GM21390 (cell line): Measurements from ENCODE around the gene NR1H2.

Experiments
- ATAC-seq: cut with Tn5 transposase; IDR thresholded peaks from one replicate; pipeline ENCODE4 v1.9.1; 2021; ENCODE audit not compliant: unreplicated experiment

Gene NR1H2

DNA sequence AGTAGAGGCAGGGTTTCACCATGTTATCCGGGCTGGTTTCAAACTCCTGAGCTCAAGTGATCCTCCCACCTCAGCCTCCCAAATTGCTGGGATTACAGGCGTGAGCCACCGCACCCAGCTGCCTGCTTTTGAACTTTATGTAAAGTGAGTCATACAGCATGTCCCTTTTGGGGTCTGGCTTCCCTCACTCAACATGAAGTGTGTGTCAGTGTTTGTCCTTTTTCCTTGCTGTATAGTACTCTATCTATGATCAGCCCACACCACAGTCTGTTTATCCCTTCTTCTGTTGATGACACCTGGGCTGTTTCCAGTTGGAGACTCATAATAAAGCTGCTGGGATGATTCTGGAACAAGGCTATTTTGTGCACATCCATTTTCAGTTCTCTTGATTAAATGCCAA, 44.6 kb downstream of the NR1H2 start:
- ATAC-seq, result no peak

DNA sequence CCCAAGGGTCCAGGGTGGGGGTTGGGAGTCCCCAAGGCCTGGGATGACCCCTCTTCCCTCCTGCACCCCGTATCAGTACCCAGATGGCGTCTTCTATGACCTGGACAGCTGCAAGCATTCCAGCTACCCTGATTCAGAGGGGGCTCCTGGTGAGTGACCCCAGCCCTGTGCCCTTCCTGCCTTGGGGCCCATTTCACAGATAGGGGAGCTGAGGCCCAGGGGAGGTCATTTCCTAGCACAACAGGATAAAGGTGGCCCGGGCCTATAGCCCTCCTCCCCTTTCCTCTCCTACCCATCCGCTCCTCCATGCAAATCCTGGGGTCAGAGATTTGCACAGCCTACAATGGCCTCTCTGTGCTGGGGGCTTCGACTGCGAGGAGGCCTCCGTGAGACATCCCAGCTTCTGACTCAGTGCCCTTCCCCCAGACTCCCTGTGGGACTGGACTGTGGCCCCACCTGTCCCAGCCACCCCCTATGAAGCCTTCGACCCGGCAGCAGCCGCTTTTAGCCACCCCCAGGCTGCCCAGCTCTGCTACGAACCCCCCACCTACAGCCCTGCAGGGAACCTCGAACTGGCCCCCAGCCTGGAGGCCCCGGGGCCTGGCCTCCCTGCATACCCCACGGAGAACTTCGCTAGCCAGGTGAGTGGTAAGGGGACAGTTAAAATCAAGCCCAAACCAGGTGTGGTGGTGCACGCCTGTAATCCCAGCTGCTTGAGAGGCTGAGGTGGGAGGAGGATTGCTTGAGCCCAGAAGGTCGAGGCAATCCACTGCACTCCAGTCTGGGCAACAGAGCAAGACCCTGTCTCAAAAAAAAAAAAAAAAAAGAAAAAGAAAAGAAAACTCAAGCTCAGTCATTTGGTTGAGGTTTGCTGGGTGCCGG, 46.4 kb downstream of the NR1H2 start:
- ATAC-seq, result no peak

DNA sequence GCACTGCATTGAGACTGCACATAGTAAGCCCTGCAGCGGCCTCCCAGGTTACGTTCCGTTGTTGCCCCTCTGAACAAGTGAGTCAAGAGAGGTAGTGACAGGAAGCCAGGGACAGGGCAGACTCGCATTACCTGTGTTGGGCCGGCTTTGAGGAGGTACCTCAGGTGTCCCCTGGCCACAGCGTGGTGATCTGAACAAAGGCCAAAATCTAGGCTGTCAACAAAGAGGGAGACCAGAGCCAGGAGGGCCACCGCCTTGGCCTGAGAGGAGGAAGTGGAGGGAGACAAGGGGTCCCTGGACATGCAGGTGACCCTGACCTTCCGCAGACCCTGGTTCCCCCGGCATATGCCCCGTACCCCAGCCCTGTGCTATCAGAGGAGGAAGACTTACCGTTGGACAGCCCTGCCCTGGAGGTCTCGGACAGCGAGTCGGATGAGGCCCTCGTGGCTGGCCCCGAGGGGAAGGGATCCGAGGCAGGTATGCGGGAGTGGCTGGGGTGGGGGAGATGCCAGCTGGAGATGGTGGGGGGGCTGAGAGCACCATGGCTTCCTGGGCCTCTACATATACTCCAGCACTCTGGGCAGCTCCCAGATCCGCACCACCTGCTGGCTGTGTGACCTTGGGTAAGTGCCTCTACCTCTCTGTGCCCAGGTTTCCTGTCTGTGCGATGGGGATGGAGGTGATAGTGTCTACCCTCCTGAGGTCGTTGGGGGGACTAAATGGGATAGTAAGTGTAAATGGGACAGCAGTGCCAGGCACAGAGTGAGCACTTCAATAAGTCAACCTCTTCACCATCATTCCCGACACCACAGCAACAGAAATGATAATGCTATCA, 47.2 kb downstream of the NR1H2 start:
- ATAC-seq, result no peak

DNA sequence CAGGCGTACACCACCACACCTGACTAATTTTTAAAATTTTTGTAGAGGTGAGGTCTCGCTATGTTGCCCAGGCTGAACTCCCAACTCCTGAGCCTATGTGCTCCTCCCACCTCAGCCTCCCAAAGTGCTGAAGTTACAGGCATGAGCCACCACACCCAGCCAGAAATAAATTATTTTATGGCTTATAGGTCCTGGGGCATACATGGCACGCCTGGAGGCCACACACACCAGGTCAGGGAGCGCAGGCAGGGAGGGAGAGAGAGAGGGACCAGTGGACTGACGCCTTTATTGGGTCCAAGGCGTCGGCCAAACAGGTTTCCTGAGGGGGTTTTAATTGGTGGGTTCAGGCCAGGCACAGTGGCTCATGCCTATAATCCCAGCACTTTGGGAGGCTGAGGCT, 49.3 kb downstream of the NR1H2 start:
- no peak for ATAC-seq

DNA sequence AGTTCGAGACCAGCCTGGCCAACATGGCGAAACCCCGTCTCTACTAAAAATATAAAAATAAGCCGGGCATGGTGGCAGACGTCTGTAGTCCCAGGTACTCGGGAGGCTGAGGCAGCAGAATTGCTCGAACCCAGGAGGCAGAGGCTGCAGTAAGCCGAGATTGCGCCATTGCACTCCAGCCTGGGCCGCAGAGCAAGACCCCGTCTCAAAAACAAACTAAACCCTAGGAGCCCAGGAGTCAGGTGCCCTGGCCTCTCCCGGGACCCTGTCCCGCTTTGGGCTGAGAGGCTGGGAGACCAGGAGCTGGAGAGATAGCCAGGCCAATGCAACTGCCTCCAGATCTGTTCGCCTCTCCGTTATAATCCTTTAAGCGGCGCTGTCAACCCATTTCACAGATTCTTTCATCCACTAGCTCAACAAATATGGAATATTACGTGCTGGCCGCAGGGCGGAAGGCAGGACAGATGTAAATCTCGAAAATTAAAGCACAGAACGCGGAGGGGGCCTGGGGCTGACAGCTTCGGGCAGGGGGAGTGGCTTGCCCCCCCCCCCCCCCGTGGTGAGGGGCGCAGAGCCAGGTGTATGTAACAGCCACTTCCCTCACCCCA, 51.2 kb downstream of the NR1H2 start:
- no peak for ATAC-seq

DNA sequence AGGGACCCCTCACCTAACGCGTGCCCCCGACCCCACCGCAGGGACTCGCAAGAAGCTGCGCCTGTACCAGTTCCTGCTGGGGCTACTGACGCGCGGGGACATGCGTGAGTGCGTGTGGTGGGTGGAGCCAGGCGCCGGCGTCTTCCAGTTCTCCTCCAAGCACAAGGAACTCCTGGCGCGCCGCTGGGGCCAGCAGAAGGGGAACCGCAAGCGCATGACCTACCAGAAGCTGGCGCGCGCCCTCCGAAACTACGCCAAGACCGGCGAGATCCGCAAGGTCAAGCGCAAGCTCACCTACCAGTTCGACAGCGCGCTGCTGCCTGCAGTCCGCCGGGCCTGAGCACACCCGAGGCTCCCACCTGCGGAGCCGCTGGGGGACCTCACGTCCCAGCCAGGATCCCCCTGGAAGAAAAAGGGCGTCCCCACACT, 51.8 kb downstream of the NR1H2 start:
- no peak for ATAC-seq

DNA sequence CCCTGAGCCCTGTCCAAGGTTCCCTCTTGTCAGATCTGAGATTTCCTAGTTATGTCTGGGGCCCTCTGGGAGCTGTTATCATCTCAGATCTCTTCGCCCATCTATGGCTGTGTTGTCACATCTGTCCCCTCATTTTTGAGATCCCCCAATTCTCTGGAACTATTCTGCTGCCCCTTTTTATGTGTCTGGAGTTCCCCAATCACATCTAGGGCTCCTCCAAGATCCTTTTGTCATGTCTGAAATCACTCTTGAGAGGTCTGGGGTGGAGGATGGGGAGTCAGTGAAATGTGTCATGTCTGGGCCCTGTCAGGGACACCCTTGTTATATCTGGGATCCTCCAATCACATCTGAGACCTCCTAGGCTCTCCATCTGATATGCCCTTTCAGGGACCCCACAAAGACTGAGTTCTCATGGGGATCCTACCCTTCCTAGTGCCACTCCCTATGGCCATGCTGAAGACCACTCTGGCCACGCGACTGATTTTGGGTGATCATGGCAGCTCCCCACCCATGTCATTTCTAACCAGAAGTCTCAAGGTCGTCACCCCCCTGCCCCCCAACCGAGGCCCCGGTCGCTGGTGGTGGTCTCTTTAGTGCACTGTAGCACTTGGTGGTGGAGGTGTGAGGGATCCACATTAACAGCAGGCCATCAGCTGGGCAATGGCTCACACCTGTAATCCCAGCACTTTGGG, 52.7 kb downstream of the NR1H2 start:
- ATAC-seq, result no peak

DNA sequence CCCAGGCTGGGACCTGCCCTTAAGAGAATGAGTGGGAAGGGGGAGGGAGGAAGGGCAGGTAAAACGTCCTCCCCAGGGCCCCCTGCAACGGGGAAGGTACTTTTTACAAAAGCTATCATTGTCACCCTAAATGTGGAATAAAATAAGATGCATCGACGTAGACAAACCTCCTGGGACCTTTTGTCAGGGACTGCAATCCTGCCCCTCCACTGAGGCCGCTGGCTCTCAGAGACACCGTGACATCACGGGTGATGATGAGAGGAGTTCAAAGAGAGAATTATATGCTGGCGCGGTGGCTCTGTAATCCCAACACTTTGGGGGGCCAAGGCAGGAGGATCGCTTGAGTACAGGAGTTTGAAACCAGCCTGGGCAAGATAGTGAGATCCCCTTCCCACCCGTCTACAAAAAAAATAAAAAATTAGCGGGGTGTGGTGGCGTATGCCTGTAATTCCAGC, 54.7 kb downstream of the NR1H2 start:
- no peak for ATAC-seq

DNA sequence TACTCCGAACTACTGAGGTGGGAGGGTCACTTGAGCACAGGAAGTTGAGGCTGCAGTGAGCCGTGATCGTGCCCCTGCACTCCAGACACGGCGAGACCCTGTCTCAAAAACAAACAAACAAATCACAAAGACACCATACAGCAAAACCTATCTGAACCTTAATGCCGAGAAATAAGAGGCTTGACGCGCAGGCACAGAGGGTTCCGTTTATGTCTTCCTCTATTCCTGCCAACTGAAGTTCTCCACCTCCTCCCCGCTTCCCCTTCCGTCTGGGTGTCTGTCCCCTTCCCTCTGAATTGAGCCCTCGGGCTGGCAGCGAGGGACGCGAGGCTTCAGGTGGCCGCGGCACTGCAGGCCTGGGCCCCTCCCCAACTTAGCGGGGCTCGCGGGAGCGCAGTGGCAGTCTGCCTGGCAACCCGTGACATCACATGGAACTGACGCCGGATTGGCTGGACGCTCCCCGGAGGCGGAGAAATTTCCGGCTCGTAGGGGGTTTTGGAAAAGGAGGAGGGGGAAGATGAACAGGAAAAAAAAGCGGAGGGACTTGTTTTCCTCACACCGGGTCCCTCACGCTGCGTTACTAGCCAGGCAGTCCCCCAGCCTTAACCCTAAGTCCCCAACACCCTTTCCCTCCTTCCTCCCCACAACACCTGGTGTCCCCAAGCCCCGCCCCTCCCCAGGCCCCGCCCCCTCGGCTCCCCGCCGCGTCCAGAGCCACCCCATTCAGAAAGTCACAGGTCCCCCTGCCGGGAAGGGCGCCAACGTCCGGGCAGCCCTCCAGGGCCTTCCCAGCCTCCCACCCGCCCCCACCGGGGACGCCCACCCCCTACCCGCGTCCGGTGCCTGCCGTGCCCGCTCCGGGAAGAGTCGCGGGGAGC, 55.3 kb downstream of the NR1H2 start:
- peak; percentile 64 for ATAC-seq

DNA sequence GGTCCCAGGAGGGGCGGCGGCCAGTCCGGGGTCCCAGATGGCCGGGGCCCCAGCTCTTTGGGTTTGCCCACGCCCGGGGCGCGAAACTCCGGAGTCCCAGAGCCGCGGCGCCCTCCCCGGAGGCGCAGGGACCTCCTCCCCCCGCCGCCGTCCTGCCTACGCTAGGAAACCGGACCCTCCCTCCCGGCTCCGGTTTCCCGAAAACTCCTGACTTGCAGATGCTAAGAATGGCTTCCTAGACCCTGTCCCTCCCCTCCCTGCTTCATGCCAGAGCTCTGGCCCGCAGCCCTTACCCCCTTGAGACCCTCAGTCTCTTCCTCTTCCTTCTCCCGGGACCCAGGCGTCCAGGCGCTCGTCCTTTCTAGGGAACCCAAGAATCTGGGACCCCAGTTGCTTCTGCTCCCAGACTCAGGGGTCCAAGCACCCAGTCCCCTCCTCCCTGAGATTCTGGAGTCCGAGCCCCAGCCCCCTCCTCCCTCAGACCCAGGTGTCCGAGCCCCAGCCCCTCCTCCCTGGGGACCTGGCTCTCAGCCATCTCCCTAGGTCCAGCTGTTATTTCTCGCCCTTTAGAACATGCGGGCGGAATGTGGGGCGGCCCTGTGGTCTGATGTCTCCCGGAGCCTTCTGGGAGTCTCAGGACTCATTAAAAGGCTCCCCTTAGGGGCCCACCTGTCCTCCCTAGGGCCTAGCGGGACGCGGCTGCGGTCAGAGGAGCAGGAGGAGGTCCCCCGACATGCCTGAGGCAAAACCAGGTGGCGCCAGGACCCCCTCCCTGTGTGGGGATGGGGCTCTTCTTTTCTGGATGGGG, 56.2 kb downstream of the NR1H2 start, which contains the start of gene MYBPC2:
TSS of gene MYBPC2 (plus strand) at position 672 of the 808 bp plus-strand sequence. CDS start at position 734, 62 bp downstream.
- ATAC-seq, result peak; percentile 7
